GM21619 (cell line): Measurements from ENCODE around the gene PLA2G4D.

Experiments used
- ATAC-seq: cut with Tn5 transposase; IDR thresholded peaks from one replicate; pipeline ENCODE4 v1.9.1; 2021; ENCODE audit not compliant: unreplicated experiment

The PLA2G4D gene

DNA sequence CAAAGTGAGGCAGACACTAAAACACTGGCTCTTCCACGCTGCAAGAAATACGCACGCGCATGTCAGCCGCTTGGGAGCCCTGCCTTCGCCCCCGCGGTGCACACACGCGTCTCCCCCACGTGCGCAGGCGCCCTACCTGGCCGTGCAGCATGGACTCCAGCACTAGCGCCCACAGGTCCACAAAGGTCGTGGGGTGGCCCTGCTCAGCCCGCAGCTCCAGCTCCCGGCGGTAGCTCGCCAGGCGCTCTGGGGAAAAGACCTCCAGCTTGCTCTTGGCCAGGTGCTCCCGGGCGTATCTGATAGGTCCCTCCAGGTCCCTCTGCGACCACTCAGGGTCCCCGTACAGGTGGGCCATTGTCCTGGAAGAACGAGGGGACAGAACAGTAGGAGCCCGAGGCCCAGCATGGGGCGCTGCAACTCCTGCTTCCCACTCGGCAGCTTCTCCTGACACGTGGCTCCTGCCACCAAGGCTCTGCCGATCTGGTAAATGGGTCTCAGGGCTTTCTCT is 14.9 kb downstream of the PLA2G4D start:
- ATAC-seq = no peak

DNA sequence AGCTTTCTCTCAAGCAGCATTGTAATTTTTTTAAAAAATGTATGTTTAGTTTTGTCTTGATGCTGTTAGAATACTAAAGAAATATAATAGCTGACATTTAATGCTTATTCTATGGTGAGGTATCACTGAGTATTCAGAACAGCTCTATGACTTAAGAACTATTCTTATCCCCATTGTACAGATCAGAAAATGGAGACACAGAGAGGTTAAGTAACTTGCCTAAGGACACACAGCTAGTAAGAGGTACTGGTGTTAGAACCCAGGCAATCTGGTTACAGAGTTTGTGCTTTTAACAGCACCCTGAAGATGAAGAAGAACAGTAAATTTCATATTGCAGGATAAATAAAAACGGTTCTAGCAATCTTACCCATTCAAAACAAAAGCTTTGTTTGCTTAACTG is 15.5 kb downstream of the PLA2G4D start:
- ATAC-seq = no peak

DNA sequence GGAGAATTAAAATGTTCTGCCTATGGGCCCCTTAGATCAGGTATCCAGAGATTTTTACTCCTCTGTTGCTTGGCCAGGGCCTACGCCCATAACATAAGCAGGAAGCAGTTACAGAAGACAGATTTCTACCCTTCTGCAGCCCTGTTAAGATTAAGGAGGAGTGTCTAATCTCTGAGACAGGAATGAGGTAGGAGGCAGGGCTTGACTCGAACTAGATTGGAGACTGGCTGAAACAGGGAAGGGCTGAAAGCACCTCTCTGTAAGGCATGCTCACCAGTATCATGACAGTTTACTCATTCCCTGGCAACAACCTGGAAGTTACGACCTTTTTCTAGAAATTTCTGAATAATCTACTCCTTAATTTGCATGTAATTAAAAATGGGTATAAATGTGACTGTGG is 16.7 kb downstream of the PLA2G4D start:
- ATAC-seq = no peak

DNA sequence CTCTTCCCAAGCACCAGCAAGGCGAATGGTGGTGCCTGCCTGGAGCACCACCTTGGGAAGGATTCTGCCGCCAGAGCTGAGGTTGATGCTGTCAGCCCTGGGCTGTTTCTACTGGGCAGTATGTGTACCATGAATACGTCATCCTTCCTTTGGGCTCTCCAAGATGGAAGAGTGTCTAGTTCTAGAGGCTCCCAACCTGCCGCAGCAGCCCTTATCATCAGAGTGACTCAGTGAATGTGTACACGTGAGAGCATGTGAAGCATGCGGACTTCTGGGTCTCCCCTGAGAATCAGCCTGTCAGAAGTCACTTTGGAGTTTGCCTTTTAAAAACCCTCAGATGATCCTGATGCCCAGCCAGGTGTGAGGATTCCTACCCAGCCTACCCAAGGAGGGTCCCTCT is 20.9 kb downstream of the PLA2G4D start:
- no peak for ATAC-seq

DNA sequence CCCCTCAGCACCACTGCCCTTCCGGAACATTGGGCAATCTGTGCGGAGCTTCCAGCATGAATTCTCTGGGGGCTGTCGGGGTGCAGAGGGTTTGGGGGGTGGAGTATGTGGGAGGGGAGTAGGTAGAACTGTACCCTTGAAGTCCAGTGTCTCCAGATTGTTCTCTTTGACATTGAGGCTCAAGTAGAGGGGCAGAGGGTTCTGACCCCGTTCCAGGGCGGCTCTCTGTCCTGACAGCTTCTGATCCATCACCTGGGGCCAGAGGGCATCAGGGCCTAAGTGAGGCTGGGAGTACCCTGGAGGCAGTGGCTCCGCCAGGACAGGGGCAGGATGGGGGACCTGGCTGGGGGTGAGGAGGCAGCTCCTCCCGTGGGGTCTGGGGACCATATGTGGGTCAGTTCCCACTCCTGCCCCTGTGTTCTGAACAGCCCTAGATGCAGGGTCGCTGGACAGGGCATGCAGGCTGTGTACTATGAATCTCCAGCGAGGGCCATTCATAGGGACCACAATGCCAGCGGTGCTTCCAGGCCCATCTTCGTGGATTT is 22.1 kb downstream of the PLA2G4D start:
- ATAC-seq = no peak

DNA sequence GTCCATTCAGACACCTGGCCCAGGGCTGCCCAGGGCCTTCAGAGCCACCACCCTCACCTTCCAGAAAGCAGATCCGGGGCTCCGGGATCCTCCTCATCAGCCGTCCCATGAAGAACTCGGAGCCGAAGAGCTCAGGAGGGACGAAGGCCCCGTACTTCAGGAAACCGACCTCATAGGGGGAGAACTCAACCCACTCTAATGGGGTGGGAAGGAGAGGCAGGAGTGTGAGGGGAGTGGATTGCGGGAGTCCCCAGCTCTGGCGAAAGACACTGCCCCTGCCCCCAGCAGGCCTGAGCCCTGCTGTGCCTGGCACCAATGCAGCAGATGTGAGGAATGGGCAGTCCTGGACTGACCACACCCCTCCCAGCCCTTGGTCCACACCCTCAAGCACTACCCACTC is 22.6 kb downstream of the PLA2G4D start:
- ATAC-seq = no peak

DNA sequence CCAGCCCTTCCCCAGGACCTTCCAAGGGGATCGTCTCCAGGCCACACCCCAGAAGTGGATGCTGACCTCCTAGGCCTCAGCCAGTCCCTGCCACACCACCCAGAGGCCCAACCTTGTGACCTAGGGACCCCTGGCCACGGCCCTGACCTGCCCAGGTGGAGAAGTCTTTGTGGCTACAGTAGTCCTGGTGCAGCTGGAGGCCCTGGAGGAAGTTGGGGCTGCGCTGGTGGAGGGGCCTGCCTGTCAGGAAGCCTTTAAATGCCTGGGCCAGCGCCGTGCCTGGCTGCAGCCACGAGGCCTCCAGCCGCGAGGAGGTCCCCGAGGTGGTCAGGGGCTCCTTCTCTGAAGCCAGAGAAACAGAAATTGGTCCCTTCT is 23.4 kb downstream of the PLA2G4D start:
- no peak for ATAC-seq

DNA sequence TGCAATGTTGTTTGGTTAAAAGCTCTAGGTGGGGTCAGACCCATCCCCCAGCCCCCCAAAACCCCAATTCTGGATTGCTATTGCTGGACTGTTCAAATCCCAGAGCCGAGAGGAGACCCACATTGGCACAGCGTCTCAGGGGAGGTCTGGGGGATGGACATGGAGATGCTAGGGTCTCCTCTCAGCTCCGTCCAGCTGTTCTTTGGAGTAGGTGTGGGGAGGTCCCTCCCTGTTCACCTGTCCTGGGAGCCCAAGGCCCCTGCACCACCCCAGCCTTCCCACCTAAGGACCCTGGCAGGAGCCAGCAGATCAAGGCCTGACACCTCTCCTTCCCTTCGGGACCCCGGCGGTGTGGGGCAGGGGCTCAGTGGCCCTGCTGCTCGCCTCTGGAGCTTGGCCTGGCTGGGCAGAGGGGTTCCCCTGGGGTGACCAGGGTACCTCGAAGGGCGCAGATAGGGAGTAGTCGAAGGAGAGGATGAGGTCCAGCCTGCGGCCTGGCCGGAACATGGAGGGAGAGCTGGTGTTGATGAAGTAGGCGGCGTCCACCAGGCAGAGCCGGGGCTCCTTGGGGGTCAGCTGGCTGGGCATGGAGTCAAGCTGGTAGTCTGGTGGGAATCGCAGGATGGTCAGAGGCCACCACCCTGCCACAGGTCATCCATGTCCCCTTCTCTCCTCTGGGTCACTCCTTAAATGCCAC is 23.9 kb downstream of the PLA2G4D start:
- ATAC-seq = no peak

DNA sequence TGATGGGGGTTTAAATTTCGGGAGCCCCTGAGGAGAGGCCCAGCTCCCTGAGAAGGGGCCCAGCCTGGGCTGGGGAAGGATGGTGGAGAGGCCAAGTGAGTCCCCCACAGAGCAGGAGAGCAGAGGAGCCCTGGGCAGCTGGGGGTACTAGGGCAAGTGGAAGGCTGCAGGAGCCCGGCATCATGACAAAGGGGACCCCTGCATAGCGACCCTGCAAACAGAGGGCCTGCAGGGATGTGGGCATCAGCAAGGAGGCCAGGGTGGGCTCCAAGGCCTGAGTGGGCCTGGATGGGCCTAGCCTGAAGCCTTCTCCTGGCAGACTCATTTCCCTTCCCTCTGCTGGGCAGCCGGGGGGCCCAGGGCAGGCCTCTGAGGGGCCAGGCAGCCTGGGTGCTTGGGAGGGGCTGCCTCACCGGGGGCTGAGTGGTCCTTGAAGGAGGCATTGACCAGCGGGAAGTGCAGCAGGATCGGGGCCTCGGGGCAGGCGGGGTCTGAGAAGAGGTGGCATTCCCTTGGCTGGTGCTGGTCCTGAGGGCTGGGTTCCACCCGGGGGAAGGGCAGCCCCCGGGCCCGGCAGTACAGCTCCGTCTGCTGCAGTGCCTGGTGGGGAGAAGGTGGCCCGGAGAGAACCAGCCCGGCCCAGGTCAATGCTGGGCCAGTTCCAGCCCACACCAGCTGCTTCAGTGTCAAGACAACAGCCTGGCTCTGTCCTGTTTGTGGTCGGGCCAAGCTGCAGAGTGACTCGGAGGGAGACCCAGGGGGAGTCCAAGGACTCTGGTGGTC is 24.7 kb downstream of the PLA2G4D start:
- no peak for ATAC-seq

DNA sequence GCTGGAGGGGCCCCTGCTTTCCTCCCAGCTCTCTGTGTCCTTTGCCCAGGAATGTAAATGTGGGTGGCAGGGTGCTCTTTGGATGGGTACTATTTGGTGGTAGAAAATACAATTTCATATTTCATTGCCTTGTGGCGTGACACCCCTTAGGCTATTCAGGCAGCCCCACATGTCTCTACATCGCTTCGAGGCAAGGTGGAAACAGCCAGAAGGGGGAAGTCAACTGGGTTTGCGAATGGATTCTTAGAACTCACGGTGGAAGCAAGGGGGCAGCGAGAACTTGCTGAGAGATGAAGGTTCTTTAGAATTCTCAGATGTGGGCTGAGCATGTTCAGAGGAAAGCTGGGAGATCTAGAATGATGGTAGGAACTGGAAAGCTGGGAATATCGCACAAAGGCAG is 25.3 kb downstream of the PLA2G4D start:
- ATAC-seq = no peak

DNA sequence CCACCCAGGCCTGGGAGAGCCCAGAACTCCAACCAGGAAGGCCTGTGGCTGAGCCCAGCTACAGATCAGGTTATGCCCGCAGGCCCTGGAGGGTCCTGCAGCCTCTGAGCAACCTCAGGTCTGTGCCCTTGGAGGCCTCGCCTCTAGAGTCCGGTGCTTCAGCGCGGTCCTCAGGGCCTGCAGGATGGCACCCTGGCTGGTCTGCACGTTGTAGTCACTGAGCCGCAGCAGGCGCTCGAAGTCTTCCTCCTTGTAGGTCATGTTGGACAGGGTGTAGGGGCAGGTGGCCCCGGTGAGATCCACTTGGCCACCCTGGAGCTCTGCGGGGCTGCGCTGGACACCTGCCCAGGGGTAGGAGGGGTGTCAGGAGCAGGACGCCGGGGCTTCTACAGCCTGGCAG is 25.8 kb downstream of the PLA2G4D start:
- no peak for ATAC-seq

DNA sequence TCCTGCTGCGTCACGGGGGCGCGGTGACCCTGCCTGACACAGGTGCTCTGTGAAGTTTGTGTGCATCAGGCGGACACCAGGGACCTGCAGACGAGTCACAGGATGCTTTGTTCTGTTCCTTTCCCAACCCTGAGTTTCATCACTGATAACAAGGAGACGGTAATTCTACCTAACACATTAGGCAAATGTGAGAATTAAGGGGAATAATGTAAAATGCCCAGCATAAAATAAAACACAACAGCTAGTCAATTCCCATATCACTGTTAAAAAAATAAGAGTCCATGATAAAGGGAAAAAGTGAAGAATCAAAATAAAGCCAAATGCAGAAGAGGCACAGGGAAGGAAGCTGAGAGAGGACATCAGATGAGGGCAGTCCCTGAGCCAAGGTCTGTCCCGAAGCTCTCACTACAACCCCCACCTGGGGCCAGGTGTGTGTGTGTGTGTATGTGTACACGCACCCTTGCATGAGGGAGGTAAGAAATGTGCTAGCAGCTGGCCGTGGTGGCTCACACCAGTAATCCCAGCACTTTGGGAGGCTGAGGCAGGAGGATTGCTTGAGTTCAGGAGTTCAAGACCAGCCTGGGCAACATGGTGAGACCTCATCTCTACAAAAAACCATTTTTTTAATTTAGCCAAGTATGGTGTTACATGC is 27.5 kb downstream of the PLA2G4D start:
- no peak for ATAC-seq

DNA sequence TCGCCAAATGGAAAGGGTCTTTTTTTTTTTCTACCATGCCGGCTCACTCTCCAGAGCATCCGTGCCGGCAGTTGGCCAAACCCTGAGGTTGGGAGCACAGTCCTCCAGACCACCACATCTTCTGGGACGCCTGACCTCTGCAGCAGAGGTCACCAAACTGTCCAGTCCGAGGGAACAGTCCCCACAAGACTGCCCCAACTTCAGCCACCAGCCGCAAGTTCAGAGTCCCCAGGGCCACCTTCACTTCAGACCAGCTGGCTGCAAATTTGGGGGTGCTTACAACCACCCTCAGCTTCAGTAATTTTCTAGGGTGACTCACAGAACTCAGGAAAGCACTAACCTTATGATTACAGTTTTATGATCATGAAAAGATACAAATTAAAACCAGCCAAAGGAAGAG is 28.9 kb downstream of the PLA2G4D start:
- no peak for ATAC-seq

DNA sequence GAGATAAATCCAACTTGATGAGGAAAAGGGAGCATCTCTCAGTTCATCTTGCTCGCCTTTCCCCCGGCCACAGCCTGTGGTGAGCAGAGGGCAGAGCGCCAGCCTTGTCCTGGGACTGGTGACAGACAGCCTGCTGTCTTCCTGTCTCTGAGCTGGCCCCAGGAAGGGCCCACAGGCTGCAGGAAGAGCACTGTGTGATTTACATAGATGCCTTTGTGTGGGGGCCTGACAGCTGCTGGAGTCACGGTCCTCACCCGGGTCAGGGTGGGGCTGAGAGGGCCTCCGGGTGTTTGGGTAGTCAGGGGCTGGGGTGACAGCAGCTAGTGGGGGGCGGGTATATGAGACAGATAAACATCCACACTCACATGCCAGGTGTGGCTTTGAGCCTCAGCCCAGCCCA is 29.3 kb downstream of the PLA2G4D start:
- ATAC-seq = no peak

DNA sequence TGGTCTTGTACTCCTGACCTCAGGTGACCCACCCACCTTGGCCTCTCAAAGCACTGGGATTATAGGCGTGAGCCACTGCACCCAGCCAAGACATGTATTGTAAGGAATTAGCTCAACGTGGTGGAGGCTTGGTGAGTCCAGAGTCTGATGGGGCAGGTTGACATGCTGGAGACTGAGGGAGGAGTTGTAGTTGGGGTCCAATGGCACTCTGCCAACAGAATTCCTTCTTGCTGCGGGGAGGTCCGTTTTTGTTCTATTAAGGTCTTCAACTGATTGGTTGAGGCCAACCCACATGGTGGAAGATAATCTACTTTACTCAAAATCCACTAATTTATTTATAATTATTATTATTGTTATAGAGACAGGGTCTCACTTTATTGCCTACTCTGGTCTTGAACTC is 30.1 kb downstream of the PLA2G4D start:
- no peak for ATAC-seq

DNA sequence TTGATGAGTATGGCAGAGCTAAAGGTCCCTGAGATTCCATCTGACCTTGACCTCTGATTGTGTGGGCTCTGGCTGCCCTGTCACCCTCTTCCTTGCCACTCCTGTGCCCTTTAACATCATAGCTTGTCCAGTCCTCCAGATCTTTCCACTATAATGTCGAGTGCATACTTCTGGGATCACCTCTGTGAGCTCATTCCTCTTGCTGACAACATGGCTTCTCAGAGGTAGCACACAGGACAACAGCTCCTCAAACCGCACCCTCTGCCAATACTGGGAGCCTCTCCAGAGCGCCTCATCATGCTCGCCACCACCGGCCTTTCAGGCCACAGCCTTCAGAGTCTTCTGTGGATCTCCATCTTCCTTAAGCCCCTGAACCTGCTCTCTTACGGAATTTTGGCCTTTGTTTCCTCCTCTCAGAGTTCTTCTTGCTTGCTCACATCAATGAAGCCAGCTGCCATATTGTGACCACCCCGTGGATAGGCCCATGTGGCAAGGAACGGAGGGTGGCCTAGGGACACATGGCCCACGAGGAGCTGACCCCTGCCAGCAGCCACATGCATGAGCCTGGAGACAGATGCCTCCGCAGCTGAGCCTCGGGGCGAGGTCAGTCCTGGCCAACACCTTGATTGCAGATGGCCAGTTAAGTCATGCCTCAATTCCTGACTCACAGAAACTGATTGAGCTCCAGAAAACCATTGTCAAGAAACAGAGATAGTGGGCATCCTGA is 31.1 kb downstream of the PLA2G4D start:
- ATAC-seq = no peak

DNA sequence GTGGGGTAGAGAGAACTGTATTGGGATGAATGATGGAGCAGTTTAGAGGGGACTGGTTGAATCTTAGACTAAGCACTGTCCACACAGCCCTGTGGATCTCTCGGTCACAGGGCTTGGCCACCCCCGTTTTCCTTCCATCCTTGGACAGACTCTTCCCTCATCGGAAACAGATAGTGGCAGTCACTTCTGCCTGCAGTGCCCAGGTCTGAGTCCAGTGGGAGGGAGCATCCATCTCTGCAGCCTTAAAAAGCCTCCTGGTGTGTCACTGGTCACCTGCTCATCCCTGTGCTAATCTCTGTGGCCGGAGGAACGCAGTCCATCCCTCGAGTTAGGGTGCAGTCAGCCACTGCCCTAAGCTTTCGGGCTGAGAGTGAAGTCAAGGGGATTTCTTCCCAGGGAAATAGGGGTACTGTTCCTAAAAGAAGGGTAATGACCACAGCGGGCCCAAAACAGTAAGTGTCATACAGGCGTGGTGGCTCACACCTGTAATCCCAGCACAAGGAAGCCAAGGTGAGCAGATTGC is 32.0 kb downstream of the PLA2G4D start:
- no peak for ATAC-seq

DNA sequence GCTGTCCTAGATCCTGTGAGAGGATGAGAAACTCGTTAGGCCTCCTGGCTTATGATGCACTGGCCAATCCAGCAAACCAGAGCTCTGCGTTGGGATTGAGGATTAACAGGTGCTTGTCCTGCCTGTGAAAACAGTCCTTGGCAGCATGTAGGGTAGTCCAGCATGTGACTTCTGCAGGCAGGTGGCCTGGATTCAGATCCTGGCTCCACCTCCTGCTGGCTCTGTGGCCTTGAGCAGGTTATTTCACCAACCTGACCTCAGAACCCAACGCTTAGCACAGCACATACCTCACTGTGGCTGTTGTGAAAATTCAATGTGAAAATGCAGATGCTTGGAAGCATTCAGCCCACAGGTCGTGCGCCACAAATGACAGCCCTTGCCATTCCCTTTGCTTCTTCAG is 33.6 kb downstream of the PLA2G4D start:
- ATAC-seq = no peak

DNA sequence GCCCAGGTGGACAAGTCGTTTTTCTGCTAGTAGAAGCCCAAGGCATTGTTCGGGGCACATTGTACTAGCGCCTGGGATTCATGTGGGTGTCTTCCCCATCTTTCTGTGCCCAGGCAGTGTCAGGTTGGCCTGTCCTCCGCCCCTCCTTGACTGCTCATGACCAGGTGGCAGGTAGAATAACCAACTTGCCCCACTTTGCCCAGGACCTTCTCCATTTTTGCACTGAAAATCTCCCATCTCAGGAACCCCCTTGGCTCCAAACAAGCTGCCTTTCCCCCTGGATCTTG is 33.9 kb downstream of the PLA2G4D start:
- no peak for ATAC-seq

DNA sequence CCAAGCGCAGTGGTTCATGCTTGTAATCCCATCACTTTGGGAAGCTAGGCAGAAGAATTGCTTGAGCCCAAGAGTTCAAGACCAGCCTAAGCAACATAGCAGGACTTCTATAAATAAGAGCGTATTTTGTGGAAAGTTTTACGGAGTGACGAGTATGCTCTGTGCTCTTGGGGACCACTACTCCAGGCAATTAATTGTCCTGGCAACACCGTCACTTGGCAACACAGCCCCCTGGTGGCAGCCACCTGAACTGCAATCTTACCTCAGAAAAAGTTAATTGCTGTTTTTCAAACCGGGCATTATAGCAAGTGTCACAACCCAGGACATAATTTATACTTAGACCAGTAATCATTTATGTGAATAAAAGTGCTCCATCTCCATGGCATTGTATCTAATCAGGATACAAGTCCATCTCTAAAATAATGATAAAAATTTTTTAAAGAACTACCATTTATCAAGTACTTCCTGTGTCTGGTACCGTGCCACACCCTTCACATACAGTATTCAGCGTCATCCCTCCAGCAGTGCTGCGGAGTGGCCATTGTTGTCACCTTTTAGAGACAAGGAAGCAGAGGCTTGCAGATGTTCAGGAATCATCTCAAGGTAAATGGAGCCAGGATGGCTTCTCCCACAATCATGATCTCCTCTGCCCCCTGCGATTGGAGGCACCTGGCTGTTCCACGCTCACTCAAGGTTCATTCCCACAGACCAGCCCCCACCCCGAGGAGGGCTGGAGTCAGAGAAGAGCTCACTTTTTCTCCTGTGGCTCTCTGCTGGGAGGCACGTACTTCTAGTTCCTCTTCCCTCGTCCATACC is 34.5 kb downstream of the PLA2G4D start:
- no peak for ATAC-seq
